Stimulated activated CD8-positive, alpha-beta memory T cell treated with anti-CD3 and anti-CD28 coated beads, Interleukin-7, amount 100 ng/mL, for 1 hour (primary cell): ENCODE results near the gene PPP1R16B.
A peak's percentile ranks its signal among the peaks of the same experiment; 100 is the strongest.

Source experiments
- DNase-seq, 2 donors: peaks; one replicate each; pipeline ENCODE4 v3.0.0-alpha.2; 2020; ENCODE audit warnings: low read depth in 2 of 2

The PPP1R16B gene

GRCh38 chr20:38875175-38875993, 69.9 kb downstream of the PPP1R16B start:
- DNase-seq, result peak in 1 of 2 donors; percentile 49

GRCh38 chr20:38877483-38877882, 72.0 kb downstream of the PPP1R16B start:
- no peak for DNase-seq

- no peak for DNase-seq
Observed at GRCh38 chr20:38878866-38879265, 73.4 kb downstream of the PPP1R16B start.

- DNase-seq, result no peak
Observed at GRCh38 chr20:38880952-38881735, 75.6 kb downstream of the PPP1R16B start.

GRCh38 chr20:38881806-38882440, 76.4 kb downstream of the PPP1R16B start:
- DNase-seq, result no peak

GRCh38 chr20:38882600-38882999, 77.1 kb downstream of the PPP1R16B start:
- no peak for DNase-seq

- no peak for DNase-seq
Observed at GRCh38 chr20:38883081-38883980, 77.8 kb downstream of the PPP1R16B start.

GRCh38 chr20:38883981-38884733, 78.7 kb downstream of the PPP1R16B start:
- DNase-seq, result no peak

- no peak for DNase-seq
Observed at GRCh38 chr20:38885357-38885756, 79.9 kb downstream of the PPP1R16B start.

- DNase-seq, result no peak
Observed at GRCh38 chr20:38888059-38888831, 82.7 kb downstream of the PPP1R16B start.

GRCh38 chr20:38889050-38889449, 83.6 kb downstream of the PPP1R16B start:
- DNase-seq, result no peak

GRCh38 chr20:38889792-38890496, 84.4 kb downstream of the PPP1R16B start:
- no peak for DNase-seq

GRCh38 chr20:38890497-38890818, 85.0 kb downstream of the PPP1R16B start:
- no peak for DNase-seq

- no peak for DNase-seq
Observed at GRCh38 chr20:38892091-38892981, 86.8 kb downstream of the PPP1R16B start.

- no peak for DNase-seq
Observed at GRCh38 chr20:38893056-38893564, 87.6 kb downstream of the PPP1R16B start.

- peak; percentile 65 to 73 for DNase-seq
Observed at GRCh38 chr20:38893565-38894090, 88.1 kb downstream of the PPP1R16B start.

- DNase-seq, result no peak
Observed at GRCh38 chr20:38894091-38894847, 88.8 kb downstream of the PPP1R16B start.
